GM08714 (cell line): ENCODE data around the gene LARGE1.

ENCODE experiments used
- H3K4me3 ChIP-seq: fragments of 200-500 bp; sonication (Bioruptor generic); 2 replicates; pipeline ENCODE4 v1.5.1; 2014; ENCODE audit warnings: mild to moderate bottlenecking, low read length, inconsistent platforms
- ZNF274 ChIP-seq: IDR thresholded peaks from 2 replicates; pipeline ENCODE4 v1.6.1; 2012; ENCODE audit warnings: mild to moderate bottlenecking, low read depth, low read length

LARGE1 gene

GRCh38 chr22:33921525-33922348 lies 1.5 kb upstream of the LARGE1 start:
- peak overlapping the region; percentile 9; the same call in 1 of the 2 replicates for H3K4me3 ChIP-seq
- TF ChIP-seq ZNF274, result no peak

GRCh38 chr22:33920927-33921524 lies 750 bp upstream of the LARGE1 start:
- H3K4me3 ChIP-seq, result peak overlapping the region; percentile 9; the same call in 1 of the 2 replicates
- TF ChIP-seq ZNF274, result no peak

- peak overlapping the region; percentile 39 for H3K4me3 ChIP-seq
- no peak for TF ChIP-seq ZNF274
Measured at GRCh38 chr22:33919391-33920196, 682 bp downstream of the LARGE1 start.

- no peak for TF ChIP-seq ZNF274
- no peak overlapping the region for H3K4me3 ChIP-seq
Measured at GRCh38 chr22:33918676-33919365, 1.5 kb downstream of the LARGE1 start.

GRCh38 chr22:33917744-33918406 lies 2.4 kb downstream of the LARGE1 start:
- no peak overlapping the region for H3K4me3 ChIP-seq
- TF ChIP-seq ZNF274, result no peak

GRCh38 chr22:33914699-33915098 lies 5.6 kb downstream of the LARGE1 start:
- H3K4me3 ChIP-seq, result no peak overlapping the region
- no peak for TF ChIP-seq ZNF274

GRCh38 chr22:33914131-33914530 lies 6.1 kb downstream of the LARGE1 start:
- H3K4me3 ChIP-seq, result no peak overlapping the region
- TF ChIP-seq ZNF274, result no peak

GRCh38 chr22:33913188-33913587 lies 7.1 kb downstream of the LARGE1 start:
- H3K4me3 ChIP-seq, result no peak overlapping the region
- TF ChIP-seq ZNF274, result no peak

GRCh38 chr22:33909911-33910310 lies 10.4 kb downstream of the LARGE1 start:
- no peak overlapping the region for H3K4me3 ChIP-seq
- TF ChIP-seq ZNF274, result no peak

GRCh38 chr22:33909075-33909458 lies 11.2 kb downstream of the LARGE1 start:
- no peak overlapping the region for H3K4me3 ChIP-seq
- no peak for TF ChIP-seq ZNF274

- H3K4me3 ChIP-seq, result no peak overlapping the region
- no peak for TF ChIP-seq ZNF274
Measured at GRCh38 chr22:33908171-33909074, 11.9 kb downstream of the LARGE1 start.

GRCh38 chr22:33906954-33907353 lies 13.3 kb downstream of the LARGE1 start:
- no peak for TF ChIP-seq ZNF274
- H3K4me3 ChIP-seq, result no peak overlapping the region

- no peak overlapping the region for H3K4me3 ChIP-seq
- TF ChIP-seq ZNF274, result no peak
Measured at GRCh38 chr22:33906475-33906874, 13.8 kb downstream of the LARGE1 start.
